H1 (cell line): Measurements from ENCODE around the gene ANKRD11.
"Not testable (repeated sequence)": the region's sequence is repeated elsewhere in the genome, so short reads cannot be mapped to it uniquely, and the experiment has no call there.

Experiments used
- ATF2 ChIP-seq: IDR thresholded peaks from 2 replicates; pipeline ENCODE4 v1.6.1; 2012; ENCODE audit warnings: low read length, inconsistent platforms
- CTCF ChIP-seq, 3 experiments: IDR thresholded peaks; 1 replicate in 2 of 3; 2 replicates in 1 of 3; pipeline versions ENCODE4 v1.5.1 to v1.6.1; 2011; ENCODE audit warnings: low read length in 3 of 3, mild to moderate bottlenecking in 3 of 3, inconsistent platforms in 2 of 3, low read depth in 1 of 3, moderate library complexity in 1 of 3; ENCODE audit not compliant: insufficient read depth in 1 of 3; ENCODE audit errors: control extremely low read depth in 1 of 3
- EZH2 ChIP-seq: fragments of 200-600 bp; sonication (generic); IDR thresholded peaks from 2 replicates; pipeline ENCODE4 v1.7.1; 2012; ENCODE audit warnings: low read depth, mild to moderate bottlenecking, moderate library complexity, low read length, inconsistent platforms; ENCODE audit not compliant: severe bottlenecking
- HDAC2 ChIP-seq, 2 experiments: fragments of 300-600 bp in 1 of 2; sonication (generic) in 1 of 2; IDR thresholded peaks; 2 replicates each; pipeline ENCODE4 v1.6.1; 2011 to 2012; ENCODE audit warnings: low read depth in 2 of 2, low read length in 2 of 2, mild to moderate bottlenecking in 2 of 2, moderate library complexity in 2 of 2, borderline replicate concordance in 1 of 2, inconsistent platforms in 1 of 2
- KDM1A ChIP-seq: fragments of 200-600, 300-600 bp; sonication (generic); IDR thresholded peaks from 2 replicates; pipeline ENCODE4 v1.7.1; 2016; ENCODE audit warnings: mild to moderate bottlenecking, low read length, borderline replicate concordance
- MAX ChIP-seq: IDR thresholded peaks from 2 replicates; pipeline ENCODE4 v1.6.1; 2012; ENCODE audit warnings: inconsistent platforms
- POLR2A ChIP-seq, 2 experiments: IDR thresholded peaks; 1 replicate in 1 of 2; 2 replicates in 1 of 2; pipeline ENCODE4 v1.6.1; 2011; ENCODE audit warnings: low read depth in 2 of 2, low read length in 2 of 2, mild to moderate bottlenecking in 2 of 2; ENCODE audit errors: control extremely low read depth in 1 of 2
- POLR2AphosphoS5 ChIP-seq: IDR thresholded peaks from 2 replicates; pipeline ENCODE4 v1.6.1; 2011; ENCODE audit warnings: low read depth, low read length
- RBBP5 ChIP-seq: IDR thresholded peaks from 2 replicates; pipeline ENCODE4 v1.7.1; 2012; ENCODE audit warnings: low read depth, mild to moderate bottlenecking, inconsistent platforms, low read length, moderate library complexity, borderline replicate concordance
- SP4 ChIP-seq: IDR thresholded peaks from 2 replicates; pipeline ENCODE4 v1.6.1; 2012; ENCODE audit warnings: low read length, inconsistent platforms
- SRF ChIP-seq: IDR thresholded peaks from 2 replicates; pipeline ENCODE4 v1.6.1; 2011; ENCODE audit warnings: mild to moderate bottlenecking, low read depth, low read length, moderate library complexity
- SUZ12 ChIP-seq: fragments of 200-600 bp; sonication (generic); IDR thresholded peaks from 2 replicates; pipeline ENCODE4 v1.6.1; 2012; ENCODE audit warnings: mild to moderate bottlenecking, inconsistent platforms, low read length, moderate library complexity, mixed read lengths
- ZNF274 ChIP-seq: IDR thresholded peaks from 2 replicates; pipeline ENCODE4 v1.7.0; 2012; ENCODE audit warnings: low read length, borderline replicate concordance; ENCODE audit errors: extremely low read depth

GRCh38 chr16:89244264-89244663 lies 246.1 kb downstream of the ANKRD11 start:
- TF ChIP-seq CTCF (IDR thresholded peaks at IDR 0.05; ENCODE audit: control extremely low read depth in 1 of 3, insufficient read depth in 1 of 3, low read depth in 1 of 3, low read length in 3 of 3); HDAC2 (IDR thresholded peaks at IDR 0.05; ENCODE audit: borderline replicate concordance in 1 of 2, low read depth in 2 of 2, low read length in 2 of 2); RBBP5; POLR2A (IDR thresholded peaks at IDR 0.05; ENCODE audit: control extremely low read depth in 1 of 2, low read depth in 2 of 2, low read length in 2 of 2); ZNF274; SRF; SP4; EZH2; MAX; ATF2; POLR2AphosphoS5; KDM1A; SUZ12: not testable (repeated sequence)
